NCI-H226 (cell line): ENCODE data around the gene BBS2.
"Not testable (repeated sequence)": the region's sequence is repeated elsewhere in the genome, so short reads cannot be mapped to it uniquely, and the experiment has no call there.

Experiments
- DNase-seq: peaks from one replicate; pipeline ENCODE4 v3.0.0-alpha.2; 2015

BBS2 gene

GRCh38 chr16:56518425-56518824, 1.4 kb downstream of the BBS2 start:
- no peak for DNase-seq

- no peak for DNase-seq
Measured at GRCh38 chr16:56517206-56517605, 2.6 kb downstream of the BBS2 start.

GRCh38 chr16:56515665-56516064, 4.2 kb downstream of the BBS2 start:
- DNase-seq = no peak

- DNase-seq = no peak
Measured at GRCh38 chr16:56514845-56515244, 5.0 kb downstream of the BBS2 start.

GRCh38 chr16:56513972-56514371, 5.9 kb downstream of the BBS2 start:
- DNase-seq = peak; percentile 38

- no peak for DNase-seq
Measured at GRCh38 chr16:56513091-56513490, 6.7 kb downstream of the BBS2 start.

GRCh38 chr16:56512025-56512424, 7.8 kb downstream of the BBS2 start:
- DNase-seq = no peak

GRCh38 chr16:56510544-56510943, 9.3 kb downstream of the BBS2 start:
- DNase-seq = no peak

- DNase-seq = peak; percentile 53
Measured at GRCh38 chr16:56506941-56507340, 12.9 kb downstream of the BBS2 start.

- DNase-seq = peak; percentile 51
Measured at GRCh38 chr16:56505181-56505580, 14.6 kb downstream of the BBS2 start.

- DNase-seq = no peak
Measured at GRCh38 chr16:56493815-56494214, 26.0 kb downstream of the BBS2 start.

- DNase-seq = no peak
Measured at GRCh38 chr16:56493126-56493525, 26.7 kb downstream of the BBS2 start.

GRCh38 chr16:56491657-56492261, 28.1 kb downstream of the BBS2 start:
- DNase-seq = no peak

- DNase-seq = not testable (repeated sequence)
Measured at GRCh38 chr16:56488868-56489267, 31.0 kb downstream of the BBS2 start.

GRCh38 chr16:56488035-56488434, 31.8 kb downstream of the BBS2 start:
- no peak for DNase-seq

GRCh38 chr16:56483394-56483793, 36.4 kb downstream of the BBS2 start:
- no peak for DNase-seq

GRCh38 chr16:56482683-56483236, 37.1 kb downstream of the BBS2 start:
- no peak for DNase-seq

GRCh38 chr16:56481468-56482122, 38.2 kb downstream of the BBS2 start:
- DNase-seq = no peak

GRCh38 chr16:56480776-56481467, 38.9 kb downstream of the BBS2 start:
- DNase-seq = no peak

- DNase-seq = no peak
Measured at GRCh38 chr16:56479469-56479868, 40.4 kb downstream of the BBS2 start.

- no peak for DNase-seq
Measured at GRCh38 chr16:56478281-56479049, 41.4 kb downstream of the BBS2 start.

- peak; percentile 83 for DNase-seq
Measured at GRCh38 chr16:56477096-56477878, 42.5 kb downstream of the BBS2 start.
